NCI-H128 (cell line): ENCODE measurements around the gene NOLC1.

ENCODE experiments used
- DNase-seq: peaks from one replicate; lab custom pipeline; 2025; ENCODE audit not compliant: unreplicated experiment; lab: John Stamatoyannopoulos, UW

The NOLC1 gene

DNA sequence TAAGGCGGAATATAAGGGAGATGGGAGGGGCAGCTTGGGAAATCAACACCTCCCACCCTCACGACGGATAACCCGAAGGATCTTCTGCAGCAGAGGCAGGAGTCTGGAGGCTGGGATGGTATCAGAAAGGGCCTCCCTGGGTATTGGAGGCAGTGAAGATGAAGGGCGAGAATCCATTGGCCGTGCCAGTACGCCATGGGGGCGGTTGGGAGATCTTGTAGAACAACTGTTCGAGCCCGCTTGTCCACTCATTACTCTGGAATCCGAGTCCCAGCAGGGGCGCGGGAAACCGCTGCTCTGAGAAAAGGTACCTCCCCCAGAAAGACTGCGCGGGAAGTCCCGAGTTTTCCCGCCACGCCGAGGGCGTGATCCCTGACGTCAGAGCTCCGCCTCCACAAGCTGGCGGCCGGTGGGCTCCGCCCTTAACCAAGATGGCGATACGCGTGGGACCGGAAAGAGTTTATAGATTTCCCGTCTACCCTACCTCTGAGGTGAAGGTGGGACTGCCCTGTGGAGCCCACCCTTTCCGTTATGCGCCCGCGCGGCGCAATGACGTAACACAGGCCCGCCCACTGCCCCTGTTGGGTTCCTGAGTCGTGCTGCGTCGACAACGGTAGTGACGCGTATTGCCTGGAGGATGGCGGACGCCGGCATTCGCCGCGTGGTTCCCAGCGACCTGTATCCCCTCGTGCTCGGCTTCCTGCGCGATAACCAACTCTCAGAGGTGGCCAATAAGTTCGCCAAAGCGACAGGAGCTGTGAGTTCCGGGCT lies at the start of gene NOLC1:
Gene NOLC1 (plus strand): TSS at position 616 of the 771 bp plus-strand sequence. CDS start 22 bp downstream, at position 638.
- peak; percentile 90 for DNase-seq

DNA sequence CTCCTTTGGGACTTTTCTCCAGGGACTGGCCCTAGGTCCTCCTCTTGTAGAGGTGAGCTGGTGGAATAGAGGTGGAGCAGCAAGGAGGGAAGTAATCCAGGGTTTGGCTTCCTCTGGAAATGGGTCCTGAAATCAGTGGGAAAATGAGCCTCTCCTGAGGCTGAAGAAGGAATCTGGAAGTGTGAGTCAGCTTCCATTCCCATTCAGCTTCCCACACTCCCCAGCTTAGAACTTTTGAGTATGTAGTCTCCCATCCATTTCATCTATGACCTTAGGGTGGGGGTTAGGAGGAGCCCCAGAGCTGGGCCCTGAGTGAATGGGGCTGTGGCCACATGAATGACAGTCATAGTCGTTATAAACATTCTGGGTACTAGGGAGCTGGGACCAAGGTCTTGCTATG lies 49.8 kb upstream of the NOLC1 start:
- DNase-seq = no peak

DNA sequence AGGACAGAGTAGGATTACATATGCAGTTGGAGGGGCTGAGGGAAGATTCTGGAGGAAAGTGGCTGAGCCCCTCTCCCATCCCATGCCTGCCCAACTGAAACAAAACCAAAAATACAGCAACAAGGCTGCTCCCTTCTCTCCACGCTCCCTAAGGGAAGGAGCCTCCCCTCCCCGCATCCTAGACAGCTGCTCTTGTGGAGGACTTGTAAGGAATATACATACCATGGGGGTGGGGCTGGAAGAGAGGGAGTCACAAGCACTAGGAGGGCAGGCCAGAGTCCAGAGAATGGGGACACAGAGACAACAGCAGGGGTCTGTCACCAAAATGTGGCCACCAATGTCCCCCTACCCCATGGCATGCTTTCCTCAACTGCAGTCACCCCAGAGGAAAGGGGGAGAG lies 45.2 kb upstream of the NOLC1 start:
- DNase-seq = no peak

DNA sequence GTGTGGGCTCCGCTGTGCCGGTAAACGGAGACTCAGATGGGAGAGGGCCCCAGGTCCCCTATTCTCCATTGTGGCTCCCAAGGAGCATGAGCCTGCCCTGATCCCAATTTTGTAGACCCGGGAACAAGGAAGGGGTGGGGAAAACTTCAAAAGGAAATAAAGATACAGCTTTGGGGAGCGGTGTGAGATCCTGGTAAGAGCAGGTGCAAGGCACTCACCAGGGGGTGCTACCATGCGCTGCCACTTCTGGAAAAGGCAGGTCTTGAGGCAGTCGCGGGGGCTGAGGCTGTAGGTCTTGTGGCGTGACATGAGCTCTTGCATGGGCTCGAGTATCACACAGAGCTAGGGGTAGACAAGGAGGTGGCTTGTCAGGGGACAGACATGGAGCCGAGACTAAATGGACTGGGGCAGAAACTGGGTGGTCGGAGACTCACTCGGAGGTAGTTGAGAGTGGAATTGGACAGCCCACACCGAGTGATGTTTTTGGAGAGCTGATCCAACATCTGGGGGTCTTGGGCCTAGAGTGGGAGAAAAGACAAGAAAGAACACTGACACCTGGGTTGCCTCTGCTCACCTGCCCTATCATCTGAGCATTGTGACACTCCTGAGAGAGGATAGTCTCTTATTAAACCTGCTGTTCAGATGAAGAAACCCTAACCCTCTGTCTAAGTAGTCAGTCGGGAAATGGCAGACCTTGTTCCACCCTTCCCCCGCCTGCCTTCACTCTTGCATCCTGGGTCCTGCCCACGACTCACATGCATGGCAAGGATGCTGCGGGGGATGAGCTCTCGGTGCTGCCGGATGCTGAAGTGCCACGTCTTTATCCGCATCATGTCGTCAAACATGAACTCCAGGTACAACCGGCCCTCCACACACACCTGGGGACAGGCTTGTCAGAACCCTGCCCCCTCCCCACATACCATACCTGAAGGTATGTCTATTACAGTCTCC lies 42.7 kb upstream of the NOLC1 start:
- DNase-seq = no peak

DNA sequence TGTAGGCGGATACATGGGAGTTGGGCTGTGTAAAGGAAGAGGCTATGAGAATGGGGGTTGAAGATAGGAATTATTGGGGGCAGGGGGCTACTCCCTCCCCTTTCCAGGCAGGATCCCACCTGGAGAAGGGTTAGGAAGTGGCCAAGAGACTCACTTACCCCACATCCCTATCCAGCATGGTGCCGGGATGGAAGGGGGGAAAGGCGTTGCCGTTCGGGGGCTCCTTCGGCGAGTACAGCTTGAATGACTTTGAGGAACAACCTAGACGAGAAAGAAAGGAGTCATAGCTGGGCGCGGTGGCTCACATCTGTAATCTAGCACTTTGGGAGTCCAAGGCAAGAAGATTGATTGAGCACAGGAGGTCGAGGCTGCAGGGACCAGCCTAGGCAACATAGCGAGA lies 40.9 kb upstream of the NOLC1 start:
- no peak for DNase-seq

DNA sequence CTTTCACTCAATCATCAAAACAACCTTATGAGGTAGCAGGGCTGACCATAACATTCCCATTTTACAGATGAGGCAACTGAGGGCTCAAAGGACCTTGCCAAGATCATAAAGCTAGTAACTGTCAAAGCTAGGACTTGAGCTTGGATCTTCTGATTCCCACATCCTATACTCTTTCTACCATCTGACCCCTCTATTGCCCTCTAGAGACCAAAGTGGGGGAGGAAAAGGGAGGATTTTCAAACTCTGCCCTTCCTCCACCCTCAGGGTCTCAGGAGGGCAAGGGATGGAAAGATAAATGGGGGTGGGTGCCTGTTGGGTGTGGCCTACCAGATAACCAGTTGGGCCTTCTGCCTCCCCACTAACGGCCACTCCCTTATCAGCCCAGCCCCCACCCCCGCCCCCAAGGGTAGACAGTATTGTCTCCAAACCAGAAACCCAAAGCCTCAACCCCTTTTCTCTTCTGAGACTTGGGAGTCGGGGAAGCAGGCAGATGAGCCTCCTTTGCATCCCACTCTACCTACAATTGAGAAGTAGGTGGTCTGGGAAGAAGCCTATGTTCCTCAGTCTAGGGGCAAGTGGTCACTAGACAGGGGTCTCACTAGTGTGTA lies 39.9 kb upstream of the NOLC1 start:
- DNase-seq = no peak

DNA sequence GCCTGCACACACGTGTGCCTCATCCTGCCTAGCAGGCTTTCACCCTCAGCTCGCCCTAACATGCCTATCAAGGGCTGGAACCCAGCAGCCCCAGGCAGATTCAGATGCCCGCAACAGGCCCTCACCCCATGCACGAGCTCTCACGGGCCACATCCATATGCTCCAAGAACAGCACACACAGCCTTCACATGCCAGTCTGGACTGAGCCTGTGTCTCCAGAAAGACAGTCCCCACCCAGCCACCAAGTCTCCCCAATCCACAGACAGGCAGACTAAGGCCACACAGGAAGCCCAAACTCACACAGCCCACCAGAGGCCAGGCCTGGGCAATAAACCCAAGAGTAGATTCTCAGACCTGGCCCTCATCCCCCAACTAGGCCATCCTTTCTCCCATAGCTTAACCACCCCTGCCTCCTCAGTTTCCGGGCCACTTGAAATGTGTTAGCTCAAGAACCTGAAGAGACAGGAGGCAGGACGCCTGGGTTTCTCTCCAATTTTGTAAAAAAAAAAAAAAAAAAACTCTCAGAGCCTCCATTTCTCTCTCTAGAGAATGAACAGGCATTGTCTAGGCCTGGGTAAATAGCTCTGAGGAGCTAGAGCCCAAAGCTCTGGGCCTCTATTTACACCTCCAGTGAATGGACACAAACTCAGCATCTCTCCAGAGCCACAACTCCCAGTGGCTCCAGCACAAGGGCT lies 38.8 kb upstream of the NOLC1 start:
- no peak for DNase-seq

DNA sequence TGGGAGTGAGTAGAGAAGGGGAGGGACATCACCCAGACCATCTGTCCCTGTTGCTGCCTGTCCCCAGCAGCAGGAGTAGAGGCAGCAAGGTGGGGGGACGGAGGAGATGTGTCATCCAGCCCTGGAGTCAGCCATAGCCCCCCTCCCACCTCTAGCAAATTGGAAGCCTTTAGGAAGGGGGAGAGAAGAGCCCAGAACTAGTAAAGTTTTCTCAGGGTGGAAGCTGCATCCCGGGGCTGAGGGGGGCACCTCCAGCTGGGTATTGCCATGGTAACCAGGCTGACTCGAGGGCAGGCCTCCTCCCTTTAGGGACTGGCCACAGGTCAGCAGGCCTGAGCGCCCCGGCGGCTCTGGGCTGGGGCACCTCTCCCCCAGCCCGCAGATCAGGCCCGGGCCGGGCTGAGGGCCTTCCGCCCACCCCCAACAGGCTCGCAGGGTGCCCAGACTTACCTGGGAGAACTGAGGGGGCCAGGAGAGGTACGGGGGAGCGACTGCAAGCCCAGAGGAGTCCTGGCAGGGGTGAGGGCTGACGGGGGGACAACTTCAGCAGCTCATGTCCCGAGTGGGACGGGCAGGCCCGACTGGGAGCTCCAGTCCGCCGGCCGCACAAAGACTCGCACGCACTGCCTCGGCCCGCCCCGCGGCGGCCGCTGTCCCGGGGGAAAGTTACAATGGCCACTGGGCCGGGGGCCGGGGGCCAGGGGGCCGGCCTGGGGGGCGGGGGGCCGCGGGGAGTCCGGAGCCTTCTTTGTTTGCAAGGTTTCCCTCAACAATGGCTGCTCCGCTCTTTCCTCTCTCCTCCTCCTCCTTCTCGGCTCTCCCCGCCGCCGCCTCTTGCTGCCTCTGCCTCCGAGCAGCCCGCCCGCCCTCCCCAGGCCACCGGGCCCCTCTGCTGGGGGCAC lies 38.0 kb upstream of the NOLC1 start:
- DNase-seq = no peak

DNA sequence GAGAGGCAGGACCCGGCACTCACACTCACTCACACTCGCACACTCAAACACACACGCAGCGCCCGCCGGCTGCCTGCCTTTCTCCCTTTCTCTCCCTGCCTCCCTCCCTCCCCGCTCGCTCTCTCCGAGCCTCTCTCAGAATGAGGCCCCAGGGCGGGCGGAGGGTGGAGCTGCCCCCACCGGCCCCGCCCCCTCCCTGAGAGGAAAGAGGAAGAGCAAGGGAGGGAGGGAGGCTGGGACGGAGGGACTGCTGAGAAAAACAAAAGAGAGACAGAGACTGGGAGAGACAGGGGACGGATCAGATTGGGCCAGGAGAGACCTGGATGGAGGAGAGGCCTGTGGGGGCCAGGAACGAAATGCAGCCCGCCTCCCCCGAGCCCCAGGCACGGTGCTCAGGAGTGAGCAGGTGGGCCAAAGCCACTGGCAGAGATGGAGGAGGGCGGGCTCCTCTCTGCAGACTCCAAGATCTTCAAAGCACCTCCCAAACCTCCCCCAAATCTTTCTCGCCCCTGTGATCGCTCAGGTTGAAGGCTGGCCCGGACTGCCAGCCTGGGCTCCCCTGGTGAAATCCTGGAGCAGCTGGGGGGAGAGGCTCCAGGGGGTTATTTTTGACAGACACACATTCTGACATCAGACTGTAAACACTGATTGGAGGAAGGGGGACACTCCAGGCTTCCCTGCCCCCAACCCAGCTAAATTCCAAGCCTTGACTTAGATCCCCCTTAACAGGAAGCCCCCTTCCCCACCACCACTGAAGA lies 37.1 kb upstream of the NOLC1 start:
- DNase-seq = peak; percentile 64

DNA sequence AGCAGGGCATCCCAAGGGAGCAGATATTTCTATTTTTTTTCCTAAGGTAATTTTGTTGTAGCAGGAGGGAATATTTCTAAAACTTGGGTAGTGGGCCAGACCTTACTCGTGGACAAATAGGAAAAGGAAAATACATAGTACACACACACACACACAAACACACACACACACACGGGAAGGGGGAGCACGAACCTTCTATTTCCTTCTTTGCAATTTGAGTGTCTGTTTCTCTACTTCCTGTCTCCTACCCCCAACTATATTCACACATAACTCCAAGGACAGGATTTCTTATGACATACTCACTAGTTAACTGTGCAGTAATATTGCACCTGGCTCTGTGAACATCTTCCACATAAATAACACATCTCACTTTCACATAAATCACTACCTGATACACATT lies 36.4 kb upstream of the NOLC1 start:
- DNase-seq = no peak

DNA sequence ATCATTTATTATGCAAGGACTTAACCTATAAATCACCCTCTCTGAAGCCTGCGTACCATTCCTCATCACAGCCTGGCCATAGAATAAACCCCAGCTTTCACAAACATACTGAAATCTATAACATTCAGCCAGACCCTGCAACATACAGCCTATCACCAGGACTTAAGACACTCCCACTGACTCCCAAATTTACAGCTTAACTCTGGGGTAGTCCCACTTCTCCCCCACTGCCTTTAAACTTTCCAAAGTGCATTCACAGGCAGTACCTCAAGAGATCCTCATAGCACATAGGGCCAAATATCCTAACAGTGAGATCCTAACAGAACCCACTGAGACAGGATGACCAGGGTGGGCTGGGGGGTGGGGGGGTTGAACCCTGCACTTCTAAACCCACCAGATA lies 35.5 kb upstream of the NOLC1 start:
- no peak for DNase-seq

DNA sequence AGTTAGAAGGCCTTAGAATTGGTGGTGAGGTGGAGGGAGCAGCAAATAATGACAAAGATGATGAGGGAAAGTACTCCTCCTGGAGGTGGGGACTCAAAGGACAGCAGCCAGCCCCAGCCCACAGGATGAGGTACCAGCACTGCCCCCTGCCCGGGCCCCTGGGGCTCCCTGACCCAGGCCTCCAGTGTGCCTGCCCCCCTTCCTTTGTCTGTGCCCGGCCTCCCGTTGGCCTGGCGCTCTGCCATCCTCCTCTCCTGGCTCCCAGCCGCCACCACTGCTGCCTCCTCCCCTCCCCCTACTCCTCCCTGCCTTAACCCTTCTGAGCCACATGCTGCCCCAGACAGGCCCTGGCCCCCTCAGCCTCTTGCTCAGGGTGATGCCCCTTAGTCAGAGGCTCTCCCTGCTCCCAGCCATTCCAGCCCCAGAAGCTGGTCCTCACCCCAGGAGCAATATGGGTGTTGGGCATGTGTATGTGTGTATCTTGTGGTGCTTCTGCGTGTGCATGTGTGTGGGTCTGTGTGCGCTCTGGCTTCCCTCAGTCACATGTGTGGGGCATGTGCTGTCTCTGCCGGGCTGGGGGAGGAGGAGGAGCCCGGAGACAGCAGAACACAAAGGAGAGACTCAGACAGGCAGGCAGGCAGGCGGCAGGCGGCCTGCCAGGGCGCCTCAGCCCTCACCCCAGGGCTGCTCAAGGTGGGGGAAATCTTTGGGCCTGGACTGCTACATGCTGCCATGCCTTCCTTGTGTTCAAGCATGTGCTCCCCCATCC lies 34.6 kb upstream of the NOLC1 start:
- DNase-seq = peak; percentile 54

DNA sequence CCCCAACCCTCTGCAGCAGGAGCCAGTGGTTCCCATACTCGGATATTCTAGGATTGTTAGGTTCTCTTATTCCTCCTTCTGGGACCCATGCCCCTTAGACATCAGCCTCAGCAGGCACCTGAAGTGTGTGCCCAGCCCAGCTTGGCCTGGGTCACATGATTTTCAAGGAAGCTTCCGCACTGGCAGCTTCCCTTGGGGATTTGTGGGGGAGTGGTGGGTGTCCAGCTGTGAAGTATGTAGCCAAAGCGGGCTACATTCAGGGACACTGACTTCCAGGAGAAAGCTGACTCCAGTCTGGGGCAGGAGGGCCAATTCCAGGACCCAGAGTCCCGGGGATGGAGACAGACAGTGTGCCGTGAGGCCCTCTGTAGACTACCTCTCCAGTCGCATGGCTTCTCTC lies 33.3 kb upstream of the NOLC1 start:
- no peak for DNase-seq

DNA sequence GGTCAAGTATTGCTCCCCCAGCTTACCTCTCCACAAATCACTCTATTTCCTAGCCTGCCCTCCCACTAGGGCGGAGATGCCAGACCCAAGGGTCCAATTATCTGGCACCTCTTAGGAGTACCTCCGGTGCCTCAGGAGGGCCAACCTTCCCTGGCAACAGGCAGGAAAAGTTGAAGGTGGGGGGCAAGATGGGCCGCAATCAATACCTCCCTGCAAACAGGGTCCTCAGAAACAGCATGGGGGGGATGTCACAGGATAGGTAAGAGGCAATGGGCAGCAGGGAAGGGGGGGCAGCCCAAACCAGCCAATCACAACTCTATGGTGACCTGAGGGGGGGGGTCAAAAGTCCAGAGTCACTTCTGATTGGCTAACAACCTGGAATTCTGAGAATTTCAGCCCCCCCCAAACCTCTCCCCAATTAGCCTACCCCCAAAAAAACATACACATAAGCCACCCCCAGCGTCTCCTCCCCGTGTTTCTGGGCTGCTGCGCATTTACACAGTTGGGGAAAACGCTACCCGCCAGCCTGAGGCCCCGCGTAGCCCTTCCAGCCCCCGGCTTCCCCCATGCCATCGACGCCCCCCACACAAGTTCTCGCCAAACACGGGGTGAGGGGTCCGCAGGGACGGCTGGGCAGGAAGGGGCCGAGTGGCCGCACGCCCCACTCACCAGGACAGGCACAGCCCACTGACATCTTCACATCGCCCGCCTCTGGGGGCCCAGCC lies 32.6 kb upstream of the NOLC1 start:
- DNase-seq = no peak

DNA sequence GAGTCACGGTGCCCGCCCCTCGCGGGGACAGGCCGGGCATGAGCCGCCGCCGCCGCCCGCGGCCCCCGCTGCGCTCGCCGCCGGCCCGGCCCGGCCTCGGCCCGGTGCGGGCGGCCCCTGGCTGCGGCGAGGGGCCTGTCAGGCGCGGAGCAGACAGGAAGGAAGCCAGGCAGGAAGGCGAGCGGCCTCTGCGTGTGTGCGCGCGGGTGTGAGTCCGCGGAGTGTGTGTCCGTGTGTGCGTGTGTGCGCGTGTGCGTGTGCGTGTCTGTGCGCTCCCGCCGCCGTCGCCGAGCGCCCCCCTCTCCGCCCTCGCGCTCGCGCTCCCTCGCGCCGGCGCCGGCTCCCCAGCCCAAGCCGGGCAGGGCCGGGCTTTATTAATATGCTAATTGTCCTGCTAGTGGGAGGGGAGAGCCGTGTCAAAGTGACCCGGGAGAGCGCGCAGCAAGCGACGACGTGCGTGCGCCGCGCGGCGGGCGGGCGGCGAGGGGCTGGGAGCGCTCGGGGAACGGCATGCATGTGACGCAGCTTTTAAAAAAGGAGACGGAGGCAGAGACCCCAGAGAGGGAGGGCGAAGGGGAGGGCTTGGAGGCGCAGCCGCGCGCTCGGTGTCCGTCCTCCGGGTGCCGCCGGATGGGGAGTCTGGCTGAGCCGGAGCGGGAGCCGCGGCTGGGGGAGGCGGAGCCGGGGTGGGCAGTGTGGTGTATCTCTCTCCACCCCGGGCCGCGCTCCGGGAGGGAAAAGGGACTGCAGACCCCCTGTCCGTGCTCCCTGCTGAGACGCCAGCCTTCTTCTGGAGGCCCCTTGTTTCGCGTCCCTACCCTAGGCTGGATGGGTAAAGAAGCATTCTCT lies 31.8 kb upstream of the NOLC1 start, which contains the start of gene LDB1:
Gene LDB1 (minus strand): TSS at position 227 of the 849 bp plus-strand sequence. CDS start 258 bp downstream, outside the sequence.
- peak; percentile 68 for DNase-seq

DNA sequence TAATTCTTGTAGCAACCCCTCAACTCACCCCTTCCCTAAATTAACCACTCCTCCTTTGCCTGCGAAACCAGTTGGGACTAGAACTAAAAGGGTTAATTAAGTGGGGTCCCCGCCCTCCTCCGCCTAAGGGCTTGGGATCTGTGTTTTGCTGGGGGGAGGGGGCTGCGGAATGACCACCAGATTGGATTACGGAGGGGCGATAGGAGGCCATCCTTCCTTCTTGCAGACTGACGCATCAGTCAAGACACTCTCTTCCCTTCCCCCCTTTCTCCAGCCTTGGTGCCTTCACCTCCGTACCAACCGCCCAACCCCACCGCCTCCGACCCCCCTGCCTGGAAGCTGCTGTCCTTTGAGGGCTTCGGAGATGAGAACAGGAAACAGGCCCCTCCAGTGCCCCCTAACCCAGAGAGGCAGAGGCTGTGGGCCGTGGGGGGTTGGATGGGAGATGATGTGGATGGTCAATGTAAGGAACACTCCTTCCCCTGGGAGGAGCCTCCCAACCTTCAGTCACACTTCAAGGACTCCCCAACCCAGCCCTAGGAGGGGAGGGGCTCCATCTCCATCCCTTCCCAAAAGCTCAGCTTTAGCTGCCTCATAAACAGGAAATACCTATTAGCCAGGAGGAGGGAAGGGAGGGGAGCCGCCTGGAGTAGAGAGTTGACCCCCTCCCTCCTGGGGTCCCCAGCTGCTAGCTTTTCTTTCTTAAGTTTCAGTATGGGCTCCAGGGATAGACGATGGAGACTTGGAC lies 31.0 kb upstream of the NOLC1 start:
- DNase-seq = no peak
